GM23338 (cell line): ENCODE results near the gene CENPN. TPM values are rescaled to one million over a fixed set of nuclear protein-coding genes. Genes with fewer than 3 reads are reported as not detected.

Experiments used
- ATAC-seq: fragments of 200-7000 bp; cut with Tn5 transposase; 3 replicates; pipeline ENCODE4 v1.9.1; 2020
- DNase-seq: peaks from one replicate; pipeline ENCODE4 v3.0.0-alpha.2; 2015; ENCODE audit warnings: low spot score
- H2AFZ ChIP-seq: fragments of 200-600 bp; sonication (generic); 2 replicates; pipeline ENCODE4 v1.8.0; 2016; ENCODE audit warnings: antibody characterized with exemption, mild to moderate bottlenecking, moderate library complexity
- H3F3A ChIP-seq: fragments of 200-600 bp; sonication (generic); replicated peaks from 2 replicates; pipeline ENCODE4 v1.8.0; 2017; ENCODE audit warnings: antibody characterized with exemption, mixed run types, low read depth
- H3K27ac ChIP-seq: fragments of 200-600 bp; sonication (generic); 2 replicates; pipeline ENCODE4 v1.6.1; 2016; ENCODE audit warnings: low read depth
- H3K27me3 ChIP-seq: fragments of 200-600 bp; sonication (generic); 2 replicates; pipeline ENCODE4 v1.8.0; 2016; ENCODE audit warnings: mild to moderate bottlenecking, mixed run types, moderate library complexity; ENCODE audit not compliant: insufficient read depth
- H3K36me3 ChIP-seq: fragments of 200-600 bp; sonication (generic); 2 replicates; pipeline ENCODE4 v1.8.0; 2016; ENCODE audit warnings: mild to moderate bottlenecking; ENCODE audit not compliant: insufficient read depth
- H3K4me1 ChIP-seq: fragments of 200-600 bp; sonication (generic); 2 replicates; pipeline ENCODE4 v1.8.0; 2016; ENCODE audit warnings: mild to moderate bottlenecking, moderate library complexity; ENCODE audit not compliant: insufficient read depth
- H3K4me2 ChIP-seq: fragments of 200-600 bp; sonication (generic); 2 replicates; pipeline ENCODE4 v1.7.1; 2017; ENCODE audit warnings: mixed run types
- H3K4me3 ChIP-seq: fragments of 200-600 bp; sonication (generic); 2 replicates; pipeline ENCODE4 v1.6.1; 2016; ENCODE audit warnings: mixed run types
- H3K79me2 ChIP-seq: fragments of 200-600 bp; sonication (generic); replicated peaks from 2 replicates; pipeline ENCODE4 v1.8.0; 2017; ENCODE audit warnings: mild to moderate bottlenecking; ENCODE audit not compliant: insufficient read depth
- H3K9me2 ChIP-seq: fragments of 200-600 bp; sonication (generic); 2 replicates; pipeline ENCODE4 v1.8.0; 2017; ENCODE audit not compliant: insufficient read depth
- H4K20me1 ChIP-seq: fragments of 200-600 bp; sonication (generic); replicated peaks from 2 replicates; pipeline ENCODE4 v1.8.0; 2017; ENCODE audit warnings: mild to moderate bottlenecking; ENCODE audit not compliant: insufficient read depth
- H3K27ac Mint-ChIP-seq: 2 replicates; pipeline ENCODE4 v1.8.0; 2020; ENCODE audit warnings: inconsistent platforms, mild to moderate bottlenecking, moderate library complexity, mixed read lengths
- H3K27me3 Mint-ChIP-seq: 3 replicates; pipeline ENCODE4 v1.8.0; 2022; ENCODE audit warnings: low read depth, mild to moderate bottlenecking, moderate library complexity, mixed read lengths, inconsistent platforms; ENCODE audit not compliant: insufficient read depth, poor library complexity
- H3K36me3 Mint-ChIP-seq: 3 replicates; pipeline ENCODE4 v1.8.0; 2021; ENCODE audit warnings: low read depth, mild to moderate bottlenecking, inconsistent platforms, moderate library complexity, mixed read lengths
- H3K4me1 Mint-ChIP-seq: 3 replicates; pipeline ENCODE4 v1.8.0; 2020; ENCODE audit warnings: mild to moderate bottlenecking, inconsistent platforms, mixed read lengths
- H3K4me3 Mint-ChIP-seq: 3 replicates; pipeline ENCODE4 v1.8.0; 2021; ENCODE audit warnings: moderate library complexity, mild to moderate bottlenecking, inconsistent platforms, mixed read lengths
- H3K9me3 Mint-ChIP-seq: 3 replicates; pipeline ENCODE4 v1.8.0; 2020; ENCODE audit warnings: moderate library complexity, mild to moderate bottlenecking, inconsistent platforms, mixed read lengths
- CREB1 ChIP-seq: fragments of 250-450 bp; sonication (Bioruptor Pico); IDR thresholded peaks from 2 replicates; pipeline ENCODE4 v1.5.0; 2020; ENCODE audit warnings: low read depth, mild to moderate bottlenecking, moderate library complexity
- CTCF ChIP-seq, 2 experiments: fragments of 200-600 bp in 1 of 2; sonication (generic) in 1 of 2; conservative IDR thresholded peaks; 2 replicates each; pipeline versions ENCODE4 v1.5.1 to v1.6.1; 2016 to 2017; ENCODE audit warnings: antibody characterized with exemption in 2 of 2, low read depth in 2 of 2, mild to moderate bottlenecking in 2 of 2, moderate library complexity in 1 of 2
- ETS1 ChIP-seq: IDR thresholded peaks from 2 replicates; pipeline ENCODE4 v1.6.1; 2016; ENCODE audit warnings: antibody characterized with exemption
- EZH2 ChIP-seq: fragments of 200-600 bp; sonication (generic); IDR thresholded peaks from one replicate; pipeline ENCODE4 v1.8.0; 2017; ENCODE audit warnings: antibody characterized with exemption, mild to moderate bottlenecking, low read depth; ENCODE audit not compliant: unreplicated experiment
- EZH2phosphoT487 ChIP-seq: fragments of 200-600 bp; sonication (generic); IDR thresholded peaks from one replicate; pipeline ENCODE4 v1.8.1; 2018; ENCODE audit warnings: antibody characterized with exemption; ENCODE audit not compliant: unreplicated experiment
- JUNB ChIP-seq: IDR thresholded peaks from one replicate; pipeline ENCODE4 v1.6.1; 2016; ENCODE audit warnings: antibody characterized with exemption; ENCODE audit not compliant: unreplicated experiment
- STAT1 ChIP-seq: IDR thresholded peaks from one replicate; pipeline ENCODE4 v1.6.1; 2016; ENCODE audit warnings: antibody characterized with exemption; ENCODE audit not compliant: unreplicated experiment
- ZNF114 ChIP-seq: fragments of 250-450 bp; sonication (Bioruptor Pico); IDR thresholded peaks from 2 replicates; pipeline ENCODE4 v1.5.0; 2020; ENCODE audit warnings: mild to moderate bottlenecking, moderate library complexity
- ZNF331 ChIP-seq: fragments of 250-450 bp; sonication (Bioruptor Pico); IDR thresholded peaks from 2 replicates; pipeline ENCODE4 v1.5.0; 2020; ENCODE audit warnings: low read depth, mild to moderate bottlenecking, moderate library complexity
- polyA plus RNA-seq: library from polyadenylated mRNA; unstranded; fragments of >200 nt; fragmentation: Nextera tagmentation; extraction: Ambion mirVana; gene quantifications from 2 replicates; pipeline ENCODE4 v1.2.1, GENCODE V29; 2016
- total RNA-seq: library from RNA; depleted of rRNA; stranded (reverse); fragments of >200 nt; shearing (Covaris generic); gene quantifications from 2 replicates; pipeline ENCODE4 v1.2.3, GENCODE V29; 2014
- TF ChIP-seq, protein P1 (sequence below): fragments of 250-450 bp; sonication (Bioruptor Pico); IDR thresholded peaks from 2 replicates; pipeline ENCODE4 v1.5.0; 2020; ENCODE audit warnings: mild to moderate bottlenecking, moderate library complexity

Gene CENPN
- total and polyA plus RNA-seq, 2 experiments from 2014 or later = 43.6 to 80.8 TPM

DNA sequence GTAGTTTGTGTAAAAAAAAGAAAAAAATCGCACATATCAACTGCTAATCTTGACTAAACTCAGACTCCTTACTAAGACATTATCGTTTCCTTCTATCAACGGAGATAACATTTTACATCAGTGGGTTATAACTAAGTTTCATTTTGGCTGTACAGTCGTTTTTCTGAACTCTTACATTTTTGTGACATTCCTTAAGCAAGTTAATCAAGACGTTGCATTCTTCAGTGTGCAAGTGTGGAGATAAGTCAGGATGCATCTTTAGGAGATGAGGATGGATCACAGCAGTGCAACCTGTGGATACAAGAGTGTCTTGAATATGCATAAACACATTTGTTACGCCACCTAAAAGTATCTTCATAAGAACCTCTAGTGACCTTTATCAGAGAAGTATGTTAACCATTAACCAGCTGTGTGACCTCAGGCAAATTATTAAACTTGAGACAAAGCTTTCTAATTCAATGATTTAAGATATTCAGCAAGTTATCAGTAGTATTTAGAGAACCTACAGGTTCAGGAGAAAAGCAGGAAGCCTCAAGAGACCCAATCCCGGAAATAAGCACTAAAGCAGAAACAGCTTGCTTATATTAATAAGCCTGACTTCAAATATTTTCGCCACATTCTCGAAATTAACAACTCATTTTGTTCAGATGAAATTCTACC, 9.7 kb upstream of the CENPN start:
- Mint-ChIP-seq H3K9me3 (no peaks in the 10 kb centered on the region), H3K4me3 (no peak overlapping the region), H3K4me1 (no peaks in the 10 kb centered on the region; the same call in 2 of the 3 replicates), H3K27ac (0 out of 2 replicates have a peak overlapping the region, but pooled peaks have one; percentile 28), H3K36me3 (no peaks in the 10 kb centered on the region), H3K27me3 (peaks cover 2% of the 10 kb centered on the region)
- Histone ChIP-seq H4K20me1 (peaks cover 34% of the 10 kb centered on the region), H3K27ac (no peak overlapping the region), H2AFZ (no peak overlapping the region), H3K79me2 (peaks cover 98% of the 10 kb centered on the region), H3K4me3 (no peak overlapping the region), H3K4me1 (no peaks in the 10 kb centered on the region), H3K27me3 (no peaks in the 10 kb centered on the region), H3K36me3 (no peaks in the 10 kb centered on the region), H3F3A (no peaks in the 10 kb centered on the region), H3K4me2 (no peak overlapping the region), H3K9me2 (no peaks in the 10 kb centered on the region)
- no peak for ATAC-seq
- DNase-seq = no peak
- no peak for TF ChIP-seq JUNB
- no peak for TF ChIP-seq ETS1

- no peak for DNase-seq
- Histone ChIP-seq H3F3A (no peaks in the 10 kb centered on the region), H4K20me1 (peaks cover 34% of the 10 kb centered on the region), H2AFZ (no peak overlapping the region), H3K79me2 (peaks cover 98% of the 10 kb centered on the region), H3K27me3 (no peaks in the 10 kb centered on the region), H3K4me3 (no peak overlapping the region), H3K4me1 (no peaks in the 10 kb centered on the region), H3K9me2 (no peaks in the 10 kb centered on the region), H3K36me3 (no peaks in the 10 kb centered on the region), H3K27ac (no peak overlapping the region), H3K4me2 (no peak overlapping the region)
- Mint-ChIP-seq H3K9me3 (no peaks in the 10 kb centered on the region), H3K36me3 (no peaks in the 10 kb centered on the region), H3K4me1 (no peaks in the 10 kb centered on the region; the same call in 2 of the 3 replicates), H3K4me3 (no peak overlapping the region), H3K27ac (no peak overlapping the region), H3K27me3 (peaks cover 2% of the 10 kb centered on the region)
- no peak for ATAC-seq
- no peak for TF ChIP-seq ZNF331 (CRISPR knock-in tag)
- no peak for TF ChIP-seq CTCF (conservative IDR thresholded peaks at IDR 0.05; ENCODE audit: low read depth in 2 of 2)
- no peak for TF ChIP-seq STAT1
- TF ChIP-seq ZNF114 = no peak
- TF ChIP-seq EZH2 = no peak
- no peak for TF ChIP-seq EZH2phosphoT487
- TF ChIP-seq ETS1 = no peak
- TF ChIP-seq, protein P1, sequence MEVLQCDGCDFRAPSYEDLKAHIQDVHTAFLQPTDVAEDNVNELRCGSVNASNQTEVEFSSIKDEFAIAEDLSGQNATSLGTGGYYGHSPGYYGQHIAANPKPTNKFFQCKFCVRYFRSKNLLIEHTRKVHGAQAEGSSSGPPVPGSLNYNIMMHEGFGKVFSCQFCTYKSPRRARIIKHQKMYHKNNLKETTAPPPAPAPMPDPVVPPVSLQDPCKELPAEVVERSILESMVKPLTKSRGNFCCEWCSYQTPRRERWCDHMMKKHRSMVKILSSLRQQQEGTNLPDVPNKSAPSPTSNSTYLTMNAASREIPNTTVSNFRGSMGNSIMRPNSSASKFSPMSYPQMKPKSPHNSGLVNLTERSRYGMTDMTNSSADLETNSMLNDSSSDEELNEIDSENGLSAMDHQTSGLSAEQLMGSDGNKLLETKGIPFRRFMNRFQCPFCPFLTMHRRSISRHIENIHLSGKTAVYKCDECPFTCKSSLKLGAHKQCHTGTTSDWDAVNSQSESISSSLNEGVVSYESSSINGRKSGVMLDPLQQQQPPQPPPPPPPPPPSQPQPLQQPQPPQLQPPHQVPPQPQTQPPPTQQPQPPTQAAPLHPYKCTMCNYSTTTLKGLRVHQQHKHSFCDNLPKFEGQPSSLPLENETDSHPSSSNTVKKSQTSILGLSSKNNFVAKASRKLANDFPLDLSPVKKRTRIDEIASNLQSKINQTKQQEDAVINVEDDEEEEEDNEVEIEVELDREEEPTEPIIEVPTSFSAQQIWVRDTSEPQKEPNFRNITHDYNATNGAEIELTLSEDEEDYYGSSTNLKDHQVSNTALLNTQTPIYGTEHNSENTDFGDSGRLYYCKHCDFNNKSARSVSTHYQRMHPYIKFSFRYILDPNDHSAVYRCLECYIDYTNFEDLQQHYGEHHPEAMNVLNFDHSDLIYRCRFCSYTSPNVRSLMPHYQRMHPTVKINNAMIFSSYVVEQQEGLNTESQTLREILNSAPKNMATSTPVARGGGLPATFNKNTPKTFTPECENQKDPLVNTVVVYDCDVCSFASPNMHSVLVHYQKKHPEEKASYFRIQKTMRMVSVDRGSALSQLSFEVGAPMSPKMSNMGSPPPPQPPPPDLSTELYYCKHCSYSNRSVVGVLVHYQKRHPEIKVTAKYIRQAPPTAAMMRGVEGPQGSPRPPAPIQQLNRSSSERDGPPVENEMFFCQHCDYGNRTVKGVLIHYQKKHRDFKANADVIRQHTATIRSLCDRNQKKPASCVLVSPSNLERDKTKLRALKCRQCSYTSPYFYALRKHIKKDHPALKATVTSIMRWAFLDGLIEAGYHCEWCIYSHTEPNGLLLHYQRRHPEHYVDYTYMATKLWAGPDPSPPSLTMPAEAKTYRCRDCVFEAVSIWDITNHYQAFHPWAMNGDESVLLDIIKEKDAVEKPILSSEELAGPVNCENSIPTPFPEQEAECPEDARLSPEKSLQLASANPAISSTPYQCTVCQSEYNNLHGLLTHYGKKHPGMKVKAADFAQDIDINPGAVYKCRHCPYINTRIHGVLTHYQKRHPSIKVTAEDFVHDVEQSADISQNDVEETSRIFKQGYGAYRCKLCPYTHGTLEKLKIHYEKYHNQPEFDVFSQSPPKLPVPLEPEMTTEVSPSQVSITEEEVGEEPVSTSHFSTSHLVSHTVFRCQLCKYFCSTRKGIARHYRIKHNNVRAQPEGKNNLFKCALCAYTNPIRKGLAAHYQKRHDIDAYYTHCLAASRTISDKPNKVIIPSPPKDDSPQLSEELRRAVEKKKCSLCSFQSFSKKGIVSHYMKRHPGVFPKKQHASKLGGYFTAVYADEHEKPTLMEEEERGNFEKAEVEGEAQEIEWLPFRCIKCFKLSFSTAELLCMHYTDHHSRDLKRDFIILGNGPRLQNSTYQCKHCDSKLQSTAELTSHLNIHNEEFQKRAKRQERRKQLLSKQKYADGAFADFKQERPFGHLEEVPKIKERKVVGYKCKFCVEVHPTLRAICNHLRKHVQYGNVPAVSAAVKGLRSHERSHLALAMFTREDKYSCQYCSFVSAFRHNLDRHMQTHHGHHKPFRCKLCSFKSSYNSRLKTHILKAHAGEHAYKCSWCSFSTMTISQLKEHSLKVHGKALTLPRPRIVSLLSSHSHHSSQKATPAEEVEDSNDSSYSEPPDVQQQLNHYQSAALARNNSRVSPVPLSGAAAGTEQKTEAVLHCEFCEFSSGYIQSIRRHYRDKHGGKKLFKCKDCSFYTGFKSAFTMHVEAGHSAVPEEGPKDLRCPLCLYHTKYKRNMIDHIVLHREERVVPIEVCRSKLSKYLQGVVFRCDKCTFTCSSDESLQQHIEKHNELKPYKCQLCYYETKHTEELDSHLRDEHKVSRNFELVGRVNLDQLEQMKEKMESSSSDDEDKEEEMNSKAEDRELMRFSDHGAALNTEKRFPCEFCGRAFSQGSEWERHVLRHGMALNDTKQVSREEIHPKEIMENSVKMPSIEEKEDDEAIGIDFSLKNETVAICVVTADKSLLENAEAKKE = no peak
- no peak for TF ChIP-seq CREB1
Observed at GRCh38 chr16:80997964-80998620, 8.9 kb upstream of the CENPN start.
